Endothelial cell of umbilical vein (primary cell): ENCODE data around the gene CAT. TPM values are rescaled to one million over a fixed set of nuclear protein-coding genes. Genes with fewer than 3 reads are reported as not detected.

Source experiments
- BruUV-seq: library from RNA; stranded (reverse); fragments of 400-500 nt; replicated peaks from 2 replicates; lab custom pipeline; 2021; lab: Mats Ljungman, UMichigan
- CTCF ChIA-PET: fragments of 300-600, 350-600 bp; sonication (Branson Sonifier 250); formaldehyde crosslinking; loops from one replicate; lab custom pipeline; 2021; ENCODE audit warnings: antibody characterized with exemption, inconsistent platforms; lab: Charles Lee
- POLR2A ChIA-PET: fragments of 300-600, 350-600 bp; sonication (Branson Sonifier 250); formaldehyde crosslinking; loops from one replicate; lab custom pipeline; 2021; ENCODE audit warnings: antibody characterized with exemption, inconsistent platforms; lab: Charles Lee
- DNase-seq: peaks from one replicate; pipeline ENCODE4 v3.0.0-alpha.2; 2011; ENCODE audit warnings: low read depth, low spot score
- FAIRE-seq: peaks from 2 replicates; lab custom pipeline; 2011; peaks lifted over from hg19 to GRCh38; lab: Jason Lieb, UNC
- H2AFZ ChIP-seq: 2 replicates; pipeline ENCODE4 v1.6.0; 2012; ENCODE audit warnings: low read depth, low read length, control low read depth, inconsistent platforms
- H3K27ac ChIP-seq: 2 replicates; pipeline ENCODE4 v1.5.1; 2011; ENCODE audit warnings: low read depth, mild to moderate bottlenecking, control low read depth, low read length, moderate library complexity; ENCODE audit not compliant: insufficient read depth
- H3K27me3 ChIP-seq, 2 experiments: 2 replicates each; pipeline versions ENCODE4 v1.6.0 to v1.6.1; 2011; ENCODE audit warnings: low read length in 2 of 2, mixed read lengths in 1 of 2; ENCODE audit not compliant: control insufficient read depth in 2 of 2, insufficient read depth in 2 of 2
- H3K36me3 ChIP-seq, 2 experiments: 2 replicates in 1 of 2; 3 replicates in 1 of 2; pipeline ENCODE4 v1.5.1; 2011; ENCODE audit warnings: low read length in 2 of 2, mild to moderate bottlenecking in 1 of 2, moderate library complexity in 1 of 2; ENCODE audit not compliant: control insufficient read depth in 2 of 2, insufficient read depth in 2 of 2; ENCODE audit errors: extremely low read depth in 1 of 2
- H3K4me1 ChIP-seq: 3 replicates; pipeline ENCODE4 v1.5.1; 2011; ENCODE audit warnings: mild to moderate bottlenecking, low read length; ENCODE audit not compliant: control insufficient read depth, insufficient read depth; ENCODE audit errors: extremely low read depth
- H3K4me2 ChIP-seq: 2 replicates; pipeline ENCODE4 v1.6.1; 2011; ENCODE audit warnings: low read length, control low read depth, mixed read lengths; ENCODE audit not compliant: insufficient read depth
- H3K4me3 ChIP-seq, 3 experiments: fragments of 200-600 bp in 1 of 3; sonication (generic), shearing (Covaris generic) in 1 of 3; replicated peaks in 1 of 3; 2 replicates each; pipeline ENCODE4 v1.5.1; 2011 to 2016; ENCODE audit warnings: control low read depth in 3 of 3, low read length in 3 of 3, mild to moderate bottlenecking in 2 of 3, inconsistent platforms in 1 of 3, low read depth in 1 of 3, moderate library complexity in 1 of 3; ENCODE audit not compliant: insufficient read depth in 1 of 3
- H3K79me2 ChIP-seq: 2 replicates; pipeline ENCODE4 v1.6.0; 2012; ENCODE audit warnings: low read length, inconsistent platforms; ENCODE audit not compliant: control insufficient read depth, insufficient read depth
- H3K9ac ChIP-seq: replicated peaks from 2 replicates; pipeline ENCODE3; 2011; ENCODE audit warnings: low read length, control low read depth; ENCODE audit not compliant: insufficient read depth; ENCODE audit errors: extremely low read depth
- H3K9me1 ChIP-seq: replicated peaks from 3 replicates; pipeline ENCODE4 v1.6.0; 2011; ENCODE audit warnings: mild to moderate bottlenecking, low read length; ENCODE audit not compliant: control insufficient read depth, insufficient read depth; ENCODE audit errors: extremely low read depth
- H3K9me3 ChIP-seq: replicated peaks from 2 replicates; pipeline ENCODE4 v1.5.1; 2012; ENCODE audit warnings: low read length, inconsistent platforms; ENCODE audit not compliant: control insufficient read depth, insufficient read depth
- H4K20me1 ChIP-seq: replicated peaks from 2 replicates; pipeline ENCODE3; 2011; ENCODE audit warnings: mild to moderate bottlenecking, low read length; ENCODE audit not compliant: control insufficient read depth, insufficient read depth; ENCODE audit errors: extremely low read depth
- EZH2 ChIP-seq: IDR thresholded peaks from 2 replicates; pipeline ENCODE4 v1.6.1; 2012; ENCODE audit warnings: borderline replicate concordance, low read depth, mild to moderate bottlenecking, moderate library complexity, low read length, inconsistent platforms; ENCODE audit not compliant: severe bottlenecking
- FOS ChIP-seq: IDR thresholded peaks from 2 replicates; pipeline ENCODE4 v1.6.1; 2011; ENCODE audit warnings: mild to moderate bottlenecking, low read length, moderate library complexity, borderline replicate concordance; ENCODE audit not compliant: insufficient read depth
- GATA2 ChIP-seq: IDR thresholded peaks from 2 replicates; pipeline ENCODE4 v1.7.0; 2011; ENCODE audit warnings: low read depth, mild to moderate bottlenecking, moderate library complexity, mixed read lengths, low read length; ENCODE audit not compliant: insufficient read length, insufficient read depth
- JUN ChIP-seq: IDR thresholded peaks from 2 replicates; pipeline ENCODE4 v1.6.1; 2011; ENCODE audit warnings: borderline replicate concordance, low read depth; ENCODE audit not compliant: insufficient read length, insufficient read depth
- MAX ChIP-seq: IDR thresholded peaks from 2 replicates; pipeline ENCODE4 v1.6.1; 2011; ENCODE audit not compliant: insufficient read depth, insufficient read length
- MYC ChIP-seq: IDR thresholded peaks from one replicate; pipeline ENCODE4 v1.6.1; 2011; ENCODE audit warnings: mild to moderate bottlenecking, low read depth, low read length
- POLR2A ChIP-seq: IDR thresholded peaks from 2 replicates; pipeline ENCODE4 v1.6.1; 2012; ENCODE audit warnings: low read depth, mild to moderate bottlenecking, control low read depth, low read length
- POLR2AphosphoS5 ChIP-seq: IDR thresholded peaks from 2 replicates; pipeline ENCODE4 v1.6.1; 2012; ENCODE audit warnings: low read depth, mild to moderate bottlenecking, control low read depth, low read length, moderate library complexity; ENCODE audit not compliant: insufficient read depth
- dilution Hi-C: fragments of 300-500 bp; cut with MboI; formaldehyde crosslinking; loops from one replicate; pipeline ENCODE4 v1.15.0; 2019; ENCODE audit warnings: low sequenced_read_pairs; ENCODE audit not compliant: extremely low pct_ligation_motif_present
- intact Hi-C: fragments of 100-400 bp; cut with micrococcal nuclease; formaldehyde crosslinking; loops from one replicate; pipeline ENCODE4 v1.10.0; 2022
- polyA plus RNA-seq, 4 experiments: library from polyadenylated mRNA; depleted of rRNA in 3 of 4; stranded (reverse) in 3 of 4; unstranded in 1 of 4; fragments of >200 nt; gene quantifications; 2 replicates each; pipeline versions ENCODE4 v1.2.1 to v1.2.3, GENCODE V29; 2011 to 2012; ENCODE audit warnings: missing spikeins in 1 of 4
- total RNA-seq: library from RNA; stranded (reverse); gene quantifications from 2 replicates; pipeline ENCODE4 v1.2.3, GENCODE V29; 2021
- TF ChIP-seq, protein P1 (sequence below), 2 donors: IDR thresholded peaks; 1 replicate in 1 of 2; 2 replicates in 1 of 2; pipeline ENCODE4 v1.5.1; 2011; ENCODE audit warnings: low read length in 2 of 2, mild to moderate bottlenecking in 2 of 2, moderate library complexity in 2 of 2, control low read depth in 1 of 2, inconsistent platforms in 1 of 2, low read depth in 1 of 2; ENCODE audit not compliant: insufficient read depth in 1 of 2; ENCODE audit errors: extremely low read depth in 1 of 2

The CAT gene
- total and polyA plus RNA-seq, 2 donors (not counting 3 experiments of a cell fraction or from before 2014, with no cell fraction given): 32.7 to 50.5 TPM

DNA sequence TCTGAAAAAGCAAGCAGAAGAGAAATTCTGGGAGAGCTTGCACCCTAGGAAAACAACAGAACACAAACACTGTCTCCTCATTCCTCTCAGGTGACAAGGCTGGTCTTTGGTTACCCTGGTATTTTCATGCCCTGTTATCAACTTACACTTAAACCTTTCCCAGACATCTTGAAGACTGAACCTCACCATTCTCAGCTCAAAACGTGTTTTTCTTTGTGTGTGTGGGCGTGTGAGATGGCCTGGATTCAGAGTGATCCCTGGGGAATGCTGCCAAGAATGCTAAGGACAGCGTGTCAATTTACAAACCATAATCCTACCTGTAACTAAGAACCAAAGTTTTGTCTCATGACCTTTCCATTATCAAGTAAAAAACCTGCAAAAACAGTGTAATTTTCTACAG lies 41.6 kb downstream of the CAT start:
- no peak overlapping the region for H3K4me2 ChIP-seq
- no peak for DNase-seq
- no peak overlapping the region for H3K27ac ChIP-seq

More for the DNA sequence above, 41.6 kb downstream of the CAT start:
- no peak overlapping the region for H3K4me3 ChIP-seq
- H3K27me3 ChIP-seq: peaks cover 3 to 9% of the 10 kb centered on the region in 2 experiments
- FAIRE-seq: no peak
- TF ChIP-seq JUN (no peak), MAX (no peak), GATA2 (no peak), FOS (no peak), MYC (no peak), POLR2AphosphoS5 (no peak), EZH2 (no peak), POLR2A (no peak)
- TF ChIP-seq, protein P1, sequence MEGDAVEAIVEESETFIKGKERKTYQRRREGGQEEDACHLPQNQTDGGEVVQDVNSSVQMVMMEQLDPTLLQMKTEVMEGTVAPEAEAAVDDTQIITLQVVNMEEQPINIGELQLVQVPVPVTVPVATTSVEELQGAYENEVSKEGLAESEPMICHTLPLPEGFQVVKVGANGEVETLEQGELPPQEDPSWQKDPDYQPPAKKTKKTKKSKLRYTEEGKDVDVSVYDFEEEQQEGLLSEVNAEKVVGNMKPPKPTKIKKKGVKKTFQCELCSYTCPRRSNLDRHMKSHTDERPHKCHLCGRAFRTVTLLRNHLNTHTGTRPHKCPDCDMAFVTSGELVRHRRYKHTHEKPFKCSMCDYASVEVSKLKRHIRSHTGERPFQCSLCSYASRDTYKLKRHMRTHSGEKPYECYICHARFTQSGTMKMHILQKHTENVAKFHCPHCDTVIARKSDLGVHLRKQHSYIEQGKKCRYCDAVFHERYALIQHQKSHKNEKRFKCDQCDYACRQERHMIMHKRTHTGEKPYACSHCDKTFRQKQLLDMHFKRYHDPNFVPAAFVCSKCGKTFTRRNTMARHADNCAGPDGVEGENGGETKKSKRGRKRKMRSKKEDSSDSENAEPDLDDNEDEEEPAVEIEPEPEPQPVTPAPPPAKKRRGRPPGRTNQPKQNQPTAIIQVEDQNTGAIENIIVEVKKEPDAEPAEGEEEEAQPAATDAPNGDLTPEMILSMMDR (IDR thresholded peaks at IDR 0.05; ENCODE audit: extremely low read depth in 1 of 2, insufficient read depth in 1 of 2, low read depth in 1 of 2, low read length in 2 of 2): no peak
- H3K4me1 ChIP-seq: no peaks in the 10 kb centered on the region
- dilution Hi-C loops (no loop called here), intact Hi-C loops (no loop called here)
- no peaks in the 10 kb centered on the region for H3K36me3 ChIP-seq
- ChIA-PET POLR2A (no interaction called here), CTCF (interaction anchor here (0.7 to 0.8 kb wide), 2 partner anchors 12 to 64 kb away, joined by 3 read pairs; no protein-coding TSS in a partner anchor)
- no TSS peak for BruUV-seq
- no peaks in the 10 kb centered on the region for H3K9me1 ChIP-seq
- H4K20me1 ChIP-seq: no peaks in the 10 kb centered on the region
- H3K9ac ChIP-seq: no peak overlapping the region
- H3K9me3 ChIP-seq: no peaks in the 10 kb centered on the region
- H3K79me2 ChIP-seq: no peaks in the 10 kb centered on the region
- no peak overlapping the region for H2AFZ ChIP-seq
